Measurements from ENCODE around the gene AP3S1.

DNA sequence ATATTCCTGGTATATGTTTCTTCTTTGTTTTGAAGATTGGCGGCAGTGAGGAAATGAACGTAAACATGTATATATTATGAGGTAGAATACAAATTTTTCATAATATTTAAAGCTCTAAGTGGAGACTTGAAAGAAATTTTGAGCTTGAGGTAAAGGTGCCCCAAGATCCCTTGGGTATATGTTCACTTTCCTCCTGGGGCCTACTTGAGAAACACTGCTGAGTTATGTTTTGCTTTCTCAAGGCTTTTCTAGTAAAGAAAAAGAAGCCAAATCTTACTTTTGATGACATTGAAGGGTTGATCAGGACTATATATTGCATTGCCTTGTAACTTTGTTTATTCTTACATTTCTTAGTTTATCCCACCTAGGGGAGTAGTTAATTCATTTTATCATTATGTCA, 30.7 kb downstream of the AP3S1 start:
- TF ChIP-seq, protein P1, sequence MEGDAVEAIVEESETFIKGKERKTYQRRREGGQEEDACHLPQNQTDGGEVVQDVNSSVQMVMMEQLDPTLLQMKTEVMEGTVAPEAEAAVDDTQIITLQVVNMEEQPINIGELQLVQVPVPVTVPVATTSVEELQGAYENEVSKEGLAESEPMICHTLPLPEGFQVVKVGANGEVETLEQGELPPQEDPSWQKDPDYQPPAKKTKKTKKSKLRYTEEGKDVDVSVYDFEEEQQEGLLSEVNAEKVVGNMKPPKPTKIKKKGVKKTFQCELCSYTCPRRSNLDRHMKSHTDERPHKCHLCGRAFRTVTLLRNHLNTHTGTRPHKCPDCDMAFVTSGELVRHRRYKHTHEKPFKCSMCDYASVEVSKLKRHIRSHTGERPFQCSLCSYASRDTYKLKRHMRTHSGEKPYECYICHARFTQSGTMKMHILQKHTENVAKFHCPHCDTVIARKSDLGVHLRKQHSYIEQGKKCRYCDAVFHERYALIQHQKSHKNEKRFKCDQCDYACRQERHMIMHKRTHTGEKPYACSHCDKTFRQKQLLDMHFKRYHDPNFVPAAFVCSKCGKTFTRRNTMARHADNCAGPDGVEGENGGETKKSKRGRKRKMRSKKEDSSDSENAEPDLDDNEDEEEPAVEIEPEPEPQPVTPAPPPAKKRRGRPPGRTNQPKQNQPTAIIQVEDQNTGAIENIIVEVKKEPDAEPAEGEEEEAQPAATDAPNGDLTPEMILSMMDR (IDR thresholded peaks at IDR 0.05): no peak
- no peak for TF ChIP-seq EP300 (IDR thresholded peaks at IDR 0.05)
- TF ChIP-seq POLR2A (IDR thresholded peaks at IDR 0.05): no peak
